Thyroid gland (tissue), 4 donors: ENCODE data around the gene CRY1.

ENCODE experiments used
- CTCF ChIP-seq, 6 experiments: fragments of 200-600 bp in 3 of 6; fragments of 450-650 bp in 3 of 6; sonication (generic) in 3 of 6; IDR thresholded peaks; one replicate each; pipeline ENCODE4 v1.5.1; 2016 to 2019; ENCODE audit warnings: antibody characterized with exemption in 6 of 6, mild to moderate bottlenecking in 2 of 6, inconsistent platforms in 1 of 6, moderate library complexity in 1 of 6
- POLR2A ChIP-seq, 2 donors: fragments of 450-650 bp; IDR thresholded peaks; one replicate each; pipeline ENCODE4 v1.6.1; 2017; ENCODE audit warnings: antibody characterized with exemption in 2 of 2, mild to moderate bottlenecking in 2 of 2, moderate library complexity in 1 of 2

GRCh38 chr12:107105410-107105703 is 12.0 kb upstream of the CRY1 start:
- TF ChIP-seq CTCF (IDR thresholded peaks at IDR 0.05) (no peak), POLR2A (IDR thresholded peaks at IDR 0.05) (no peak)
